Coronary artery (tissue), 2 donors: Measurements from ENCODE around the gene FUS.
"Not testable (repeated sequence)": the region's sequence is repeated elsewhere in the genome, so short reads cannot be mapped to it uniquely, and the experiment has no call there.

ENCODE experiments used
- DNase-seq: peaks from one replicate; pipeline ENCODE4 v3.0.0-alpha.2; 2017; ENCODE audit warnings: low spot score
- H3K27ac ChIP-seq, 2 donors: fragments of 200-600 bp; sonication (generic); one replicate each; pipeline ENCODE4 v1.5.1; 2016 to 2019
- H3K4me3 ChIP-seq: fragments of 200-600 bp; sonication (generic); 2 replicates; pipeline ENCODE4 v1.5.1; 2016; ENCODE audit warnings: mild to moderate bottlenecking, moderate library complexity
- CTCF ChIP-seq: fragments of 200-600 bp; sonication (generic); IDR thresholded peaks from one replicate; pipeline ENCODE4 v1.5.1; 2019; ENCODE audit warnings: antibody characterized with exemption

Gene FUS

GRCh38 chr16:31145398-31145990, 34.4 kb upstream of the FUS start:
- Histone ChIP-seq H3K4me3 (no peak overlapping the region), H3K27ac (no peak overlapping the region)
- DNase-seq = no peak
- TF ChIP-seq CTCF = no peak

- Histone ChIP-seq H3K27ac (no peak overlapping the region), H3K4me3 (no peak overlapping the region)
- TF ChIP-seq CTCF = no peak
- DNase-seq = no peak
Observed at GRCh38 chr16:31147574-31147973, 32.4 kb upstream of the FUS start.

GRCh38 chr16:31148281-31148728, 31.6 kb upstream of the FUS start:
- no peak overlapping the region for H3K27ac ChIP-seq
- no peak for DNase-seq
- no peak for TF ChIP-seq CTCF
- no peak overlapping the region for H3K4me3 ChIP-seq

- Histone ChIP-seq H3K27ac (peak overlapping the region in 1 of 2 donors; percentile 58), H3K4me3 (no peak overlapping the region)
- DNase-seq = no peak
- no peak for TF ChIP-seq CTCF
Observed at GRCh38 chr16:31148896-31149295, 31.0 kb upstream of the FUS start.

GRCh38 chr16:31149332-31149731, 30.6 kb upstream of the FUS start:
- Histone ChIP-seq H3K27ac (peak overlapping the region in 1 of 2 donors; percentile 58), H3K4me3 (no peak overlapping the region)
- TF ChIP-seq CTCF = no peak
- no peak for DNase-seq

GRCh38 chr16:31149894-31150890, 29.7 kb upstream of the FUS start, which contains the start of gene PRSS36:
Gene PRSS36 (minus strand): TSS chr16:31150066. CDS start chr16:31150035, 31 bp downstream.
- Histone ChIP-seq H3K4me3 (no peak within 1 kb of the TSS), H3K27ac (peak within 1 kb of the TSS in 1 of 2 donors; percentile 58)
- no peak for TF ChIP-seq CTCF
- no peak for DNase-seq

- H3K4me3 ChIP-seq, DNase-seq: not testable (repeated sequence)
- H3K27ac ChIP-seq = peak overlapping the region in 1 of 2 donors; percentile 58
Observed at GRCh38 chr16:31150976-31151375, 29.0 kb upstream of the FUS start.
